Cardiac fibroblast (primary cell): ENCODE measurements around the gene NDUFS7.
A peak's percentile ranks its signal among the peaks of the same experiment; 100 is the strongest.

Experiments
- DNase-seq, 2 donors: peaks; one replicate each; pipeline versions ENCODE4 v3.0.0 to v3.0.0-alpha.2; 2010; ENCODE audit warnings: low read depth in 2 of 2
- H3K4me3 ChIP-seq, 2 donors: replicated peaks in 1 of 2; 1 replicate in 1 of 2; 2 replicates in 1 of 2; pipeline ENCODE4 v1.5.1; 2011; ENCODE audit warnings: low read depth in 2 of 2, low read length in 2 of 2, mild to moderate bottlenecking in 2 of 2, moderate library complexity in 1 of 2
- TF ChIP-seq, protein P1 (sequence below): IDR thresholded peaks from one replicate; pipeline ENCODE4 v1.5.1; 2011; ENCODE audit warnings: low read depth, mild to moderate bottlenecking, low read length, inconsistent platforms

The NDUFS7 gene

GRCh38 chr19:1360126-1360817 lies 23.4 kb upstream of the NDUFS7 start:
- TF ChIP-seq, protein P1, sequence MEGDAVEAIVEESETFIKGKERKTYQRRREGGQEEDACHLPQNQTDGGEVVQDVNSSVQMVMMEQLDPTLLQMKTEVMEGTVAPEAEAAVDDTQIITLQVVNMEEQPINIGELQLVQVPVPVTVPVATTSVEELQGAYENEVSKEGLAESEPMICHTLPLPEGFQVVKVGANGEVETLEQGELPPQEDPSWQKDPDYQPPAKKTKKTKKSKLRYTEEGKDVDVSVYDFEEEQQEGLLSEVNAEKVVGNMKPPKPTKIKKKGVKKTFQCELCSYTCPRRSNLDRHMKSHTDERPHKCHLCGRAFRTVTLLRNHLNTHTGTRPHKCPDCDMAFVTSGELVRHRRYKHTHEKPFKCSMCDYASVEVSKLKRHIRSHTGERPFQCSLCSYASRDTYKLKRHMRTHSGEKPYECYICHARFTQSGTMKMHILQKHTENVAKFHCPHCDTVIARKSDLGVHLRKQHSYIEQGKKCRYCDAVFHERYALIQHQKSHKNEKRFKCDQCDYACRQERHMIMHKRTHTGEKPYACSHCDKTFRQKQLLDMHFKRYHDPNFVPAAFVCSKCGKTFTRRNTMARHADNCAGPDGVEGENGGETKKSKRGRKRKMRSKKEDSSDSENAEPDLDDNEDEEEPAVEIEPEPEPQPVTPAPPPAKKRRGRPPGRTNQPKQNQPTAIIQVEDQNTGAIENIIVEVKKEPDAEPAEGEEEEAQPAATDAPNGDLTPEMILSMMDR: no peak
- peak overlapping the region in 1 of 2 donors; percentile 36 for H3K4me3 ChIP-seq
- peak in 1 of 2 donors; percentile 24 for DNase-seq

GRCh38 chr19:1360818-1361461 lies 22.8 kb upstream of the NDUFS7 start:
- H3K4me3 ChIP-seq: peak overlapping the region; percentile 25 to 36
- TF ChIP-seq, protein P1: no peak
- DNase-seq: peak; percentile 76 to 92

- peak overlapping the region; percentile 25 to 36 for H3K4me3 ChIP-seq
- TF ChIP-seq, protein P1: no peak
- DNase-seq: peak; percentile 74 to 84
Observed at GRCh38 chr19:1361601-1362386, 21.9 kb upstream of the NDUFS7 start.

- DNase-seq: no peak
- TF ChIP-seq, protein P1: no peak
- H3K4me3 ChIP-seq: no peak overlapping the region
Observed at GRCh38 chr19:1362387-1363257, 21.1 kb upstream of the NDUFS7 start.

GRCh38 chr19:1363599-1363998 lies 20.1 kb upstream of the NDUFS7 start:
- TF ChIP-seq, protein P1: no peak
- no peak for DNase-seq
- H3K4me3 ChIP-seq: no peak overlapping the region

DNA sequence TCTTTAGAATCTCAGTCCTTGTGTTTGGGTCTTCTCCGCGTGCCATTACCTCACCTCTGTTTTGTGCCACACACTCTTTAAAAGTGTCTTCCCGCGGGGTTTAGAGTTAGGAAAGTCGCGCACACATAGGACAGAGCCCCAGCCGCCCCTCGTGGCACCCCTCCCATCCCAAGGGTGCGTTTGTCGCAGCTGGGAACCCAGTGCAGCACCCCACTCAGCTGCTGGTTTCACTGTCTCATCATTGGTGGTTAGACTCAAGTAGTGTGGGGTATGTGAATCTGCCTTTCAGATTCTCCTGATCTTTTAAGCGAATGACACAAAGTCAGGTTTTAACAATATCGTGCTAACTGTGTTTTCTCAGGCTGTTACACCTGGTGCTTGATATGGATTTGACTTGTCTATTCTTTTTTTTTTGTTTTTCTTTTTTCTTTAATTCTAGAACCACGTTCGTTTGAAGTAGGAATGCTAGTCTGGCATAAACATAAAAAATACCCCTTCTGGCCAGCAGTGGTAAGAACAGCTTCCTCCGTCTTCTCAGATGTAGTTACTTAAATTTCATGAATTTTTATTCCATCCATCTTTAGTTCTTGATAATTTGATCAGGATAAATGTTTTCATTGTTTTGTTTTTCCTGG lies 19.5 kb upstream of the NDUFS7 start:
- peak in 1 of 2 donors; percentile 31 for DNase-seq
- H3K4me3 ChIP-seq: no peak overlapping the region

More for the DNA sequence above, 19.5 kb upstream of the NDUFS7 start:
- TF ChIP-seq, protein P1: peak; percentile 34
